Measurements from ENCODE around the gene SHISA2. TPM values are rescaled to one million over a fixed set of nuclear protein-coding genes. Genes with fewer than 3 reads are reported as not detected.

Gene SHISA2
- polyA plus RNA-seq, 1 experiment = not detected

GRCh38 chr13:26054896-26055295 is 3.1 kb upstream of the SHISA2 start:
- no peak for DNase-seq (ENCODE audit: low read depth)
- CTCF ChIA-PET = no interaction called here
- no peak overlapping the region for H3K4me3 ChIP-seq (ENCODE audit: low read depth, low read length)
- POLR2A ChIA-PET = no interaction called here
- peaks cover 17% of the 10 kb centered on the region for H3K27me3 ChIP-seq (ENCODE audit: control insufficient read depth, insufficient read depth, low read length)
- H3K36me3 ChIP-seq (ENCODE audit: control insufficient read depth, insufficient read depth, low read length) = no peaks in the 10 kb centered on the region
- no peak for TF ChIP-seq CTCF (IDR thresholded peaks at IDR 0.05; ENCODE audit: insufficient read depth, low read depth, low read length)

- no peak for DNase-seq (ENCODE audit: low read depth)
- POLR2A ChIA-PET = no interaction called here
Measured at GRCh38 chr13:26053418-26053980, 1.7 kb upstream of the SHISA2 start.

GRCh38 chr13:26052337-26052736 is 521 bp upstream of the SHISA2 start:
- H3K27me3 ChIP-seq (ENCODE audit: control insufficient read depth, insufficient read depth, low read length) = peaks cover 25% of the 10 kb centered on the region
- no peak overlapping the region for H3K4me3 ChIP-seq (ENCODE audit: low read depth, low read length)
- no peak for TF ChIP-seq CTCF (IDR thresholded peaks at IDR 0.05; ENCODE audit: insufficient read depth, low read depth, low read length)
- H3K36me3 ChIP-seq (ENCODE audit: control insufficient read depth, insufficient read depth, low read length) = no peaks in the 10 kb centered on the region
- no peak for DNase-seq (ENCODE audit: low read depth)
- ChIA-PET CTCF (no interaction called here), POLR2A (no interaction called here)

More at GRCh38 chr13:26053418-26053980, 1.7 kb upstream of the SHISA2 start:
- Histone ChIP-seq H3K36me3 (ENCODE audit: control insufficient read depth, insufficient read depth, low read length) (no peaks in the 10 kb centered on the region), H3K27me3 (ENCODE audit: control insufficient read depth, insufficient read depth, low read length) (peaks cover 25% of the 10 kb centered on the region), H3K4me3 (ENCODE audit: low read depth, low read length) (no peak overlapping the region)
- CTCF ChIA-PET = interaction anchor here (0.7 kb wide), 1 partner anchor 63 kb away, joined by 3 read pairs; no protein-coding TSS in a partner anchor
- no peak for TF ChIP-seq CTCF (IDR thresholded peaks at IDR 0.05; ENCODE audit: insufficient read depth, low read depth, low read length)

- DNase-seq (ENCODE audit: low read depth) = no peak
- TF ChIP-seq CTCF (IDR thresholded peaks at IDR 0.05; ENCODE audit: insufficient read depth, low read depth, low read length) = no peak
- ChIA-PET POLR2A (no interaction called here), CTCF (no interaction called here)
- Histone ChIP-seq H3K4me3 (ENCODE audit: low read depth, low read length) (no peak overlapping the region; the same call in 1 of the 2 replicates), H3K27me3 (ENCODE audit: control insufficient read depth, insufficient read depth, low read length) (peaks cover 25% of the 10 kb centered on the region), H3K36me3 (ENCODE audit: control insufficient read depth, insufficient read depth, low read length) (no peaks in the 10 kb centered on the region)
Measured at GRCh38 chr13:26051231-26051656, 572 bp downstream of the SHISA2 start.

GRCh38 chr13:26050568-26051230 is 1.1 kb downstream of the SHISA2 start:
- H3K27me3 ChIP-seq (ENCODE audit: control insufficient read depth, insufficient read depth, low read length) = peaks cover 25% of the 10 kb centered on the region
- CTCF ChIA-PET = no interaction called here
- no peak for DNase-seq (ENCODE audit: low read depth)

More at GRCh38 chr13:26050568-26051230, 1.1 kb downstream of the SHISA2 start:
- Histone ChIP-seq H3K4me3 (ENCODE audit: low read depth, low read length) (no peak overlapping the region), H3K36me3 (ENCODE audit: control insufficient read depth, insufficient read depth, low read length) (no peaks in the 10 kb centered on the region)
- no peak for TF ChIP-seq CTCF (IDR thresholded peaks at IDR 0.05; ENCODE audit: insufficient read depth, low read depth, low read length)
- POLR2A ChIA-PET = no interaction called here
